Daoy (cell line): ENCODE data around the gene TRIM71. TPM values are rescaled to one million over a fixed set of nuclear protein-coding genes. Genes with fewer than 3 reads are reported as not detected.

Experiments
- DNase-seq: peaks from one replicate; pipeline ENCODE4 v3.0.0-alpha.2; 2015; ENCODE audit warnings: low read depth
- total RNA-seq: library from RNA; depleted of rRNA; stranded (reverse); fragments of >200 nt; shearing (Covaris generic); gene quantifications from 2 replicates; pipeline ENCODE4 v1.2.3, GENCODE V29; 2014

The TRIM71 gene
- total RNA-seq, 1 experiment from 2014 or later, result not detected

- DNase-seq, result no peak
These were observed 48.7 kb downstream of the TRIM71 start for GRCh38 chr3:32866533-32866932.

- no peak for DNase-seq
These were observed 50.2 kb downstream of the TRIM71 start for GRCh38 chr3:32867954-32868353.

GRCh38 chr3:32868719-32869512 lies 51.1 kb downstream of the TRIM71 start:
- no peak for DNase-seq

- no peak for DNase-seq
These were observed 51.8 kb downstream of the TRIM71 start for GRCh38 chr3:32869513-32870047.

- DNase-seq, result no peak
These were observed 52.7 kb downstream of the TRIM71 start for GRCh38 chr3:32870373-32871095.

DNA sequence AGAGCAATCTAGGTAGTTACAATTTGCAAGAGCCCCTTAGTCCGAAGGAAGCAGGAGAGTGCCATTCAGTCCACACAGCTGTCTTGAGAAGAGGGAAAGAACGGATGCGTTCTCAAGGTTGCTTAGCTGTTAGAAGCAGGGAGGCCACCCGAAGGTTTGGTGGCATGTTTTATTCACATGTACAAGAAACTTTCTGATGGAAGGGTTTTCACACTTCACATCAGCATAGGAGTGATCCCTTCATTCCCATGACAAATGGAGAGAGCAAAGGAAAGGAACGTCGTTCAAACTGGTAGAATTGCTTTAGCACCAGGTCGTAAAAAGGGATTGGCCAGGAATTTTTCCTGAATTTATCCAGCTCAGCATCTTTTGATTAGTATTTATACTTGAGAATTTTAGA lies 53.5 kb downstream of the TRIM71 start:
- no peak for DNase-seq

DNA sequence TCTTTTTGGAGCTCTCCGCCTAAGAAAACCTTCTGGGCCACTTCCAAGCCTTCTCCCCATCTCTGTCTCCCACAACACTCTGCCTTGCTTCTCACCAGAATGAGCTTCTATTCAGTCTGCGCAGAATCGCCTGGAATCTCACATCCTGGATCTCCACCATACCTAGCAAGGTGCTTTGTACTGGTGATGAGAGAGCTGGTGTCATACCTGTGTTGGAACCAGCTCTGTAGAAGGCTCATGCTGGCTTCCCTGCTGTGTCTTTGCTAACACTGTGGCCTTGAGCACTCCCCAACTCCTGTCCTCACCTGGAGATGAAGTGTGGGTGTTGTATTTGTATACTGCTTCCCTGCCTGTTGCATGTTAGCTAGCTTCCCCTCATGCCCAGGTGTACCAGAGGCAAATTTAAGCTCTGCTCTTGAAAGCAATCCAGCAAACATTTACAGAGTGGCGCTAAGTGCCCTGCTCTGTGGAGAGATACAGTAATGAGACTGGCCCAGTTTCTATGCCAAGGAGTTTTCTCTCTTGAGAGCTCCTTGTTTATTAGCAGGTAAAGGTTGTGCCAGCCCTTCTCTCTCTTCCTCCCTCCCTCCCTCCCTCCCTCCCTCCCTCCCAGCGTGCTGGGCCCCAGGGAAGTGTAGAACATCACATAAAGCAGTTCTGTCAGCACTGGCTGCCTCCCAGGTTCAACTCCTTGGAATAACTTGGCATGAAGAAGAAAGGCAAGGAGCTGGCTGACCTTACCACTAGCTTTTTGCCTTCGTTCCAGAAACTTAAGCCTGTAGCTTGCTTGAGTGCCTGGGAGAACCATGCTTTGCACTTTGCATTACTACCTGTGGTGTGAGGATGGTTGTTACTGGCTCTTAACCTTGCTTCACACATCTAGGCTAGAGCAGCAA lies 54.9 kb downstream of the TRIM71 start:
- no peak for DNase-seq

GRCh38 chr3:32873531-32874130 lies 55.8 kb downstream of the TRIM71 start:
- DNase-seq, result no peak

DNA sequence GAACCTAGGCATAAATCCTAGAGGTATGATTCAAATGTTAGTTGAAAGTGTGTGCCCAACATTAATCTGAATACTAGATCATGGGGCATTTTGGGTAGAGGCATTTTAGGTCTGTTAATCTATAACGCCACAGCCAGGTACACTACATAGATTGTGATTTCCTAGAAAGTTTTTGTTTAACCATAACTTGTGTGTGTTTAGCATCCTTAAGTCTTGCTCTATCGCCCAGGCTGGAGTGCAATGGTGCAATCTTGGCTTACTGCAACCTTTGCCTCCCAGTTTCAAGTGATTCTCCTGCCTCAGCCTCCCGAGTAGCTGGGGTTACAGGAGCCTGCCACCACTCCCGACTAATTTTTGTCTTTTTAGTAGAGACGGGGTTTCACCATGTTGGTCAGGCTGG lies 59.1 kb downstream of the TRIM71 start:
- no peak for DNase-seq

- no peak for DNase-seq
These were observed 59.8 kb downstream of the TRIM71 start for GRCh38 chr3:32877598-32877997.

DNA sequence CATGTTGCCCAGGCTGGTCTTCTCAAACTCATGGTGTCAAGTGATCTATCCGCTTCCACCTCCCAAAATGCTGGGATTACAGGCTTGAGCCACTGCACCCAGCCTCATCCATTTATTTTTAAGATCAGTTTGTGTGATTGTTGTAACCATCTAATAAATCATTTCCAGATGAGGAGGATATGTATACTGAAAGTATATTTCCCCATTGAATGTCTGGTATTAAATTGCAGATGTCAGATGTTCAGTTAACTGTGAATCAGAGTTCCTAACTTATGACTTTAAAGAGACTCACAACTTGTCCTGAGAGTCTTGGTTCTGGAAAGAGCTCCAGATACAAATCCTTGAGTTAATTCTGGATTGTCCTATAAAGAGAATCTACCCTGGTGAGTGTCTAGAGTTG lies 62.4 kb downstream of the TRIM71 start:
- DNase-seq, result no peak

DNA sequence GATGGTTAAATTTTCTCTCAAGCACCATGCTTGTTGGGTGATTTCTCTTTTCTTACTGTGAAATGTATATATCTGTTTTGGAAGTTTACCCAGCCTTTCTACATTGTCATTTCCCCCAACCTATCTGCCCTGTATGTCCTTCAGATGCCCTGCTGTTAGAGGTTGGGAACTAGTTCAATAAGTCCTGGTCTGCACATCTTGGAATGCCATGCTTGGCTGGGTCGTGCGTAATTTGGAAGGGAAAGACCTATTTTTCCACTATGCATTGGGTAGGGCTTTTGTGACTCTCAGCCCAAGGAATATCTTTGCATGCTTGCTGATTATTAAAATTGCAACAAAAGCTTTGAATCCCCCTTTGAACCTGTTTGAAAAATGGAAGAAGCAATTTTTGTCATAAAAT lies 63.8 kb downstream of the TRIM71 start:
- DNase-seq, result no peak

DNA sequence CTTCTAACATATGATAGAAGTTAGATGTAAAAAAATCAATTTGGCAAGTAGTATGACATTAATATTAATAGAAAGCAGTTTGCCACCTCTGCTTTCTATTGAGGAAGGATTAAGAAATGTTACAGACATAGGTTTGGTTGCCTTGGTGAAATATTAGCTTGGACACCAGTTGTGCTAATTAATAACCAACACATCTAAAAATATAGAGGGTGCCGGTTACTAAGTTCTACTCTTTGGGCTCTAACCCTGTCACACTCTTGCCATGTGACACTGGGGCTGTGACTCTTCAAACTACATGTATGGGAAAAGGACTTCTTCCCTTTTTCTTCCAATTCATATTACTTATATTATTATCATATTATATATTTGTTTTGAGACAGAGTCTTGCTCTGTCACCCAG lies 64.4 kb downstream of the TRIM71 start:
- DNase-seq, result no peak

- no peak for DNase-seq
These were observed 64.8 kb downstream of the TRIM71 start for GRCh38 chr3:32882603-32883025.

- DNase-seq, result no peak
These were observed 66.0 kb downstream of the TRIM71 start for GRCh38 chr3:32883817-32884216.

DNA sequence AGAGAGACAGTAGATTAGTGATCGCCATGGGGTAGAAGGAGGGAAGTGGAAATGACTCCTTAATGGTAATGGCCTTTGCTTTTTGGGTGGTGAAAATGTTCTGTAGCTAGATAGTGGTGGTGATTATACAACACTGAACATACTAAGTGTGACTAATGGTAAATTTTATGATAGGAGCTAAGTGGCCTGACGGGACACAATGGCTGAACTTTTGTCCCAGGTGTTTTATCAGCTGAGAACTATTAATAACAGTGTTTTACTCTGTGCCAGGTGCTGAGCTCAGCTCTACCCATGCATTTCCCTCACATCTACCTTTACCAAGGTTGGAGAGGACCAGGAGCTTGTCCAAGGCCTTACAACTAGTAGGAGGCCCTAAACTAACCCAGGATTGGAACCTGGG lies 66.8 kb downstream of the TRIM71 start:
- no peak for DNase-seq

DNA sequence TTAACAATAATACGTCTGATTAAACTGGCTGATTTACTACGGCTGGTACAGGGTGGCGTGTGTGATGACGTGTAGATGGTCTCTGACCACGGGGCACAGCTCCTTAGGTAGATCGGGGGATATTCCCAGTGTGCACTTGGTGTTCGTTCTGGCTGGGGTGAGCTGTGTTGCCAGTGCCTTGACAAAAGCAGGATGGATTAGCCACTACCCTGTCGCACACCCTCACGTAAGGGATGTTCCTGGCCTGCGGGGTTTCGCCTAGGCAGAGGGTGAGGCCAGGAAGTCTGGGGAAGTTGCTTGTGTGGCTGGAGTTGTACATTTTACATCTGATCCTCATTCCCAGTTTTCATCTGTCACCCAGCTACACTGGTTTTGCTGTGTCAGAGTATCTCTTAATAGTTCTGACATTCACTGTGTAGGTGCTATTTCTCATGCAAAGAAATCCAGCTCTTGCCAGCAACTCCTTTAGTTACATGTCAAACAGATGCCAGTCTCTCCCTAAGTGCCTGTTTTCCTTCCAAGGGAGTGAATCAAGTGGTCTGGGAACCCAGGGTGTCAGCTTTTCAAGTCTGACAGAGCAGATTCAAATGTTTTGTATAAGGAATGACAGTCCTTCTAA lies 67.6 kb downstream of the TRIM71 start:
- DNase-seq, result no peak

- no peak for DNase-seq
These were observed 68.5 kb downstream of the TRIM71 start for GRCh38 chr3:32886296-32886695.

- no peak for DNase-seq
These were observed 69.1 kb downstream of the TRIM71 start for GRCh38 chr3:32886911-32887310.

DNA sequence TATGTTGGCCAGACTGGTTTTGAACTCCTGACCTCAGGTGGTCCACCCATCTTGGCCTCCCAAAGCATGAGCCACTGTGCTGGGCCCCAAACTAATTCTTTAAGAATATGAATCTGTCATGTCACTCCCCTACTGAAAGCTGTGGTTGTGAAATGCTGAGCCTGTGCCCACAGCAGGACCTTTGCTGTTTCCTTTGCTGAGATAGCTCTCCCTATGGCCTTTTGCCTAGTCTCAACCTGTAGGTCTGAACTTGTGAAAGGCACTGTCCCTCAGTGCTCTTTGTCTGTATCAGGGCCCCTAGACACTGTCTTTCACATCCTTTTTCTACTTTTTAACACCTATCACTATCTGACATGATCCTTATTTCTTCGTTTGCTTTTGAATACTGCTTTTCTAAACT lies 70.9 kb downstream of the TRIM71 start:
- DNase-seq, result no peak
